Measurements from ENCODE around the gene ZDHHC3. TPM values are rescaled to one million over a fixed set of nuclear protein-coding genes. Genes with fewer than 3 reads are reported as not detected.

Gene ZDHHC3
- total RNA-seq, result 10 to 100 TPM; 42.8 to 50.8 TPM

GRCh38 chr3:44976002-44976815 lies at the start of gene ZDHHC3, which contains the start of gene EXOSC7:
Gene ZDHHC3, minus strand, starts transcription at chr3:44976174. Its CDS starts 16,738 bp downstream, at chr3:44959436.
Gene EXOSC7, plus strand, starts transcription at chr3:44976244. Its CDS starts 34 bp downstream, at chr3:44976278.

Other genes with a start within 250 kb of the ZDHHC3 start
- gene ZNF501, start 246.5 kb downstream of the ZDHHC3 start, total RNA-seq, result 1 to 10 TPM; 2.0 to 2.5 TPM
- 10 to 100 TPM; 43.7 to 55.7 TPM for gene KIAA1143, start 214.6 kb downstream of the ZDHHC3 start, total RNA-seq
- gene KIF15, start 214.4 kb downstream of the ZDHHC3 start, total RNA-seq, result 10 to 100 TPM; 45.9 to 46.1 TPM
- 10 to 100 TPM; 15.4 to 16.3 TPM for gene TMEM42, start 114.3 kb downstream of the ZDHHC3 start, total RNA-seq
- not detected for gene TGM4, start 101.6 kb downstream of the ZDHHC3 start, total RNA-seq
- gene EXOSC7, start 70 bp upstream of the ZDHHC3 start, total RNA-seq, result 10 to 100 TPM; 42.3 to 44.1 TPM
- gene CLEC3B, start 50.1 kb upstream of the ZDHHC3 start, total RNA-seq, result under 1 TPM; 0.33 to 0.41 TPM
- gene CDCP1, start 170.2 kb upstream of the ZDHHC3 start, total RNA-seq, result 1 to 10 TPM; 6.2 to 7.1 TPM

All from activated naive CD4-positive, alpha-beta T cell treated with anti-CD3 and anti-CD28 coated beads, Interleukin-2, amount 10 ng/mL, durations not matched to agents 5 hours and 36 hours (primary cell).